GM21717 (cell line): ENCODE measurements around the gene CEP72.

Experiments
- ATAC-seq: cut with Tn5 transposase; IDR thresholded peaks from one replicate; pipeline ENCODE4 v1.9.1; 2021; ENCODE audit warnings: mild to moderate bottlenecking, moderate library complexity; ENCODE audit not compliant: unreplicated experiment

The CEP72 gene

DNA sequence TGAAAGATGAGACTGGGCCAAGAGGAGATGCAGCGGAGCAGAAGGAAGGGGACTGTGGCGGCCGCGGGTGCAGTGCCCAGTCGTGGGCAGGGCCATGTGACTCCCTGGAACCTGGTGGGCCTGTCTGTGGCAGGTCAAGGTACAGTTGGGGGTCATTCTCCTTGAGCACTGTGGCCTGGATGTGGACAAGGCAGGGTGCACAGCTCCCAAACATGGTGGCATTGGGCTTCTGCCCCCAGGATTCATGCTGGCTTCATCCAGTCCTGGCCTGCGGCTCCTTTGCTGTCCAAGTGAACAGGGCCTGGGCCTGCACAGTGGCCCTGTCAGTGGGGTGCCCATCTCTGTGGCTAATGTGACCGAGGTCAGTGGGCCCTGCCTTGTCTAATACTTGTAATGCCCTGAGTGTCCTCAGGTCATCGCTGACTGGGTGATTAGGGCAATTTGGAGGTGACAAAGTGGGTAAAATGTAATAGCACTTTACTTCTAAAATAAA, 39.9 kb downstream of the CEP72 start:
- ATAC-seq: no peak

- ATAC-seq: no peak
Measured at GRCh38 chr5:652773-653350, 40.7 kb downstream of the CEP72 start.

GRCh38 chr5:654071-654778, 42.1 kb downstream of the CEP72 start:
- ATAC-seq: no peak

GRCh38 chr5:655406-655805, 43.3 kb downstream of the CEP72 start:
- no peak for ATAC-seq

- no peak for ATAC-seq
Measured at GRCh38 chr5:657570-657969, 45.4 kb downstream of the CEP72 start.

DNA sequence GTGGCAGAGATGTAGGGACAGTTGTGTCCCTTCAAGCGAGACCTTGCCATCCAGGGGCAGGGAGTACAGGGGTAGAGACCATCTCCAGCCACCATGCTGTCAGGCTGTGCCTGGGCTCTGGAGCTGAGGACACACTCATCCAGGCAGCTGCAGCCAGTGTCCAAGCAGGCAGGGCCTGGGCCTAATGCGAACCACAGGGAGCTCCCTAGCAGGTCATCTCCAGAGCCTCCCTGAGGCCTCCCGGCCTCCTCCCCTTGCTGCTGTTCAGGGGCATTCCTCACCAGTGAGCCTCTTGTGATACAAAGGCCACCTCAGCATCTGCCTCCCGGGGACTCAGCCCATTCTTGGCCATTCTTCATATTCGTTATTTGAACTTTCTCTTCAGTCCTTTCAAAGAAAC, 46.0 kb downstream of the CEP72 start:
- ATAC-seq: no peak

DNA sequence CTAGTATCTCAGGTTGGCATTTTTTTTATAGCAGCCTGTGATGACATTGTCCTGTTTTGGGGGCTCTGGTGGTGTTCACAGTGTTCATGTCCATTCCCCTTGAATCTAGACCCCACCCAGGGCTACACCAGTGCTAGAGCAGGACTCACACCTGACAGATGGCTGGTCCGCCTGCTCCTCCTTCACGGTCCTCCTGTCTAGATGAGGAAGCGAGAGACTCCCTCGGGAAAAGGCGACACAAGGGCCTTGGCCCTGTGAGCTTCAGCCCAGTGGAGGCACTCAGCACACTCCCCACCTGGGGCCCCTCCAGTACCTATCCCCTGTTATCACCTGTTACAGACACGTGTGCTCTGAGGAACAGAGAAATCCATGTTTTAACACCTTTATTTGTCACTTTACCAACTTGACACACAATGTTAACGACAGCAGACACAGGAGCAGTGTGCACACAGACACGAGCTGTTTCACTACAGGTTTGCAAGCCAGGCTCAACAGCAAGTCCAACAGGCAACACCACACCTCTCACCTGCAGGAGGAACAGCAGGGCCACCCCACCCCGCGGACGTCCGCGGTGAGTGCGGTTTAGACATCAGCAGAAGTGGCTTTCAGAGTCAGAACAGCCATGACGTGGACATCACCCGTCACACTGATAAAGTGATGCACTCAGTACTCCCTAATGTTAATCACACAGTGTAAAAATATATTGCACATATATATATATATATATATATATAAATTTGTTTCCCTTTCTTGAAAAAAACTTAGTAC, 47.5 kb downstream of the CEP72 start:
- ATAC-seq: no peak

DNA sequence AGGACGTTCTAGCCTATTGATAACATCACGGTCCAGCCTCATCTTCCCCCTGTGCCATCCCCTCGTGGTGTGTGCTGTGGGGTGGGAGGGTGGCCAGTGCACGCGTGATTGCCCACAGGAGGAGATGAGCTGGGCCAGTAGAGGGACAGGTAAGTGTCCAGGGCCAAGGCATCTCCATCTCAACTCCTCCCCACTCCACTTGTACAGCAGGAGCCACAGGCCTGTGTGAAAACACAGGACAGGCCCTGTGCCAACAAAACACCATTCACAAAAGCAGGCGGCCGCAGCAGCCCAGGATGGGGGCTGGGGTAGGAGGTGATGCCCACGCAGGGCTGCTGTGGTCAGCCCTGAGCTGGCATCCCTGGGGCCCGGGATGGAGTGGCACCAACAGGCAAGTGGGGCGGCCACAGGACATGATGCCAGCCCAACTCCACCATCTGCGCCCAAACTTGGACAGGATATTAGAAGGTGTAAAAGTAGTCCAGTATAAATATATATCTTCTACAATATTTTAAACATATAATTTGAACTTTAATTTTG, 48.4 kb downstream of the CEP72 start:
- no peak for ATAC-seq

DNA sequence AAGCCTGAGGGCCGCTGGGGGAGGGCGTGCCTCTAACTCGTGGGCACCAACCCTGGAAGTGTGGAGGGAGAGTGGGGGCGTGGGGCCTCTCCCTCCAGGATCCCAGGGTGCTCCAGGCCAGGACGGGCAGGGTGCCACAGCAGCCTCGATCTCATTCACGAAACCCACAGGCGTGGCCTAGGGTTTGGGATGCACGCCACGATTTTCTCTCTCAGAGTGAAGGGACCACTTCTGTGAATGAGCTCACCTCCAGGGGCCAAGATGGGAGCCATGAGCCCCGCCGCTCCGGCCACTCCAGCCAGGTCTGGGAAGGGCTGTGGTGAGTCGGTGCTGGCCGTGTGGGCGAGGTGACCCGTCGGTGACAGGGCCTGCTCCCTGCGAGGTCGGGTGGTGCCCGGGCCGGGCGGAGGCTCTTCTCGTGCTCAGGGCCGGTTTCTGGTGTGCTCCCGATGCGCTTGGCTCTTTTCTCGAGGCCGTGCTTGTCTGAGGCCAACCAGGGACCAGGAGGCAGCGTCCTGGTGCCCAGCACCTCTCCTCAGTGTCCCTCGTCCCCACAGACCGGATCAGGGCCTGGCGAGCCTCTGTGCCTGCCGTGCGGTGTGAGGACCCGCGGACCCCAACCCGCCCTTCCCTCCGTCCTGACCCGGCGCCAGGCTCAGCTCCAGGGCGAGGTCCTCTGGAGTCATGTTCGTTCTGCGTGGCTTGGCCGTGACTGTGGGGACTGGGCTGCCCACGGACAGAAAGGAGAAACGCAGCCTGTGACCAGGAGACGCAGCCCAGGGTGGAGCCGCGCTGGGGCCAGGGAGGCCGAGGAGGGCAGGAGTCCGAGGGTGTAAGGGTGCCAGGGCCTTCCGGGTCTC, 50.0 kb downstream of the CEP72 start:
- ATAC-seq: no peak

- ATAC-seq: no peak
Measured at GRCh38 chr5:662751-663435, 50.8 kb downstream of the CEP72 start.

DNA sequence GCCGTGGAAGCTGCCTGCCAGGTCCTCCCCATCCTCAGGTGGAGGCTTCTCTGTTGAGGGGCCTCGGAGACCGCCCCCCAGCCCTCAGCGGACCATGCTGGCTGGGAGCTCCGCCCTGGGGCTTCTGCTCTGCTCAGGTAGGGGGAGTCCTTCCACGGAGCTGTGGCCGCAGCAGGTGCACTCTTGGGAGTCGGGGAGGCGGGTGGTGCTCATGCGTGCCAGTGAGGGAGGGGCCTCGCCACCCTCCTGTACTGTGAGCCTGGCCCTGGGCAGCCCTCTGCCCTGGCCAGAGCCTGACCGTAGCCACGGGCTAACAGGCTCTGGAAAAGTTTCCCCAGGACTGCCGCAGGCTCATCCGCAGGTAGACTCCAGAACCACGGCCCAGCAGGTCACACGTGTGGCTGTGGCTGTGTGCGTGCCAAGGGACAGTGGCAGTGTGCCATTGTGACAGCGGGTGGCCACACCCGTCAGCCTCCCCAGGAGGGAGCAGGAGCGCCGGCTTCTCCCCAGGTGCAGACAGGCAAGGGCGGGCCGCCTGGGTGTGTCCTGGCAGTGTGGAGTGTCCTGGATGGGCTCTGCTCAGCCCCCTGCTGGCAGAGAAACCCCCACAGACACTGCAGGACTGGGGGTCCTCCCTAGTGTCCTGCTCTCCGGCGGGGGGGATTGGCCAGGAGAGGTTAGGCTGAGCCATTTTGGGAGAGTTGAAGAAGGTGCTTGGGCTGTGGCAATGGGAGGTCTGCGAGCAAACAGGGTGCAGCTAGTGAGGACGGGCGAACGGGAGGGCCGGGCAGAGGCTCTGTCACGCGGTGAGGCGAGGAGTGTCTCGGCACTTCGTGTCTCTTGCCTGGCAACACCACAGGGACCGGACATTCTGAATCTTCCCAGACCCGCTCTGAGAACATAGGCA, 51.5 kb downstream of the CEP72 start:
- no peak for ATAC-seq

DNA sequence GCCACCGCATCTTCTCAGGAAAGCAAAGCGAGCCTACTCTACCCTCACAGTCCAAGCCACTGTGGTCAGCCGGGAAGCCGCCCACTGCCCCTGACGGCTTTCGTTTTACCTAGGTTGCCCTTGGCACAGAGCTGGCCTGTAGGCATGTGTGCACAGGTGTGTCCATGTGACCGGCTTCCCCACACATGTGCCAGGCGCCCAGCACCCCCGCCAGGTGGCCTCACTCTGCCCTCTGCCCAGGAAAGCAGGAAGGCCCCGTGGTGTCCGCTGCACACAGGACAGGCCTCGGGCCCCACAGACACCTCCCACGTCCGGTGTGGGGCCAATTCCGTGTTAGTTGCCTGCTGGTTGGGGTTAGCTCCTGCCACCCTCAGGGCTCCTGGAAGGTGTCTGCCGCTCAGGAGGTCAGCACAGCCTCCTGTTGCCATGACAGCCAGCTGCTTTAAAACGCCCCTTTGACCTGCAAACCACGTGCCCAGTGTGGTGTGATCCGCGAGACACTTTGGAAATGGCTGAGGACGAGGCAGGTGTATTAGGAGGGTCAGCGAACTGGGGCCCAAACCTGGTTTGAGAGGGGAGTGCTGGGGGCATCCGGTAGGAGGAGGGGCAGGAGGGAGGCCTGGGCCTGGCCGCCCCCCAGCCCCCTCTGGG, 52.3 kb downstream of the CEP72 start:
- ATAC-seq: no peak

- no peak for ATAC-seq
Measured at GRCh38 chr5:664994-665360, 52.8 kb downstream of the CEP72 start.

DNA sequence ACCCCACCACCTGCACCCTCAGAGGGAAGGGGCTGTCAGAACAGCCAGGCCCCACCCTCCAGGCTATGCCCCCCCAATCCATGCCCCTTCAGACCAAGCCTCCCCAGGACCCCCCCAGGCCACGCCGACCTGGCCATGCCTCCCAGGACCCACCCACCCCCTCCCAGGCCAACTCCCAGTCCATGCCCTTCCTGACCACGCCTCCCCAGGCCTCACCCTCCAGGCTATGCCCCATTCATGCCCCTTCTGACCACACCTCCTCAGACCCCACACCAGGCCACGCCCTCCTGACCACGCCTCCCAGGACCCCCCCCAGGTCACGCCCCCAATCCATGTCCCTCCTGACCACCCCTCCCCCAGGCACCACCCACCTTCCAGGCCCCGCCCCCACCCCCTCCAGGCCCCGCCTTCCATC, 53.4 kb downstream of the CEP72 start:
- no peak for ATAC-seq

GRCh38 chr5:665956-666711, 54.0 kb downstream of the CEP72 start:
- ATAC-seq: no peak

DNA sequence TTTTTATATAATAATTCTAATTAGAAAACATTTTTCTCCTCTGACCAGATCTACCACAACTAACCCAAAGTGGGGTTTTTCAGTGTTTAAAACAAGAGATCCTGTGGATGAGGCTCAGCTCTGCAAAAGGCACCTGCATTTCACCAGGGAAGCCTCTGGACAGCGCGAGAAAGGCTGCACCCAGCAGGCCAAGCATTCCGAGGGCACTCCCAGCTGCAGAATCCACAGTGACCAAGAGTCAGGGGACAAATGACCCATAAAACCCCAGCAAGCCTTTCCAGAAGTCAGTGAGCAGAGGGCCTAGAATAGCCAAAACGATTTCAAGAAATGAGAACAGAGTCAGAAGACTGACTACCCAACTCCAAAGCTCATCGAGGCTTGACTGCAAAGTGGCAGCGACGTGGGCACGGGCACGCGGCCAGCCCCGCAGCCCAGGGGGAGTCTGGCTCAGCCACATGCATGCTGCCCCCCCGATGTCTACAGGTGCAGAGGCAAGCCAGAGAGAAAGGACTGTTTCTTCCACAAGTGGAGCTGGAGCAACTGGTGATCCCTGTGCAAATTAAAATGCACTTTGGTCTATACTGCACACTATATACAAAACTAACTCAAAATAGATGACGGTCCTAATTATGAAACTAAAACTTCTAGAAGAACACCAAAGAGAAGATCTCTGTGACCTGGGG, 54.8 kb downstream of the CEP72 start:
- ATAC-seq: no peak

GRCh38 chr5:668283-668995, 56.3 kb downstream of the CEP72 start:
- no peak for ATAC-seq
